DOHH2 (cell line): Measurements from ENCODE around the gene SMARCC1.

Source experiments
- H3F3A ChIP-seq: fragments of 200-600 bp; sonication (generic), shearing (Covaris generic); 2 replicates; pipeline ENCODE4 v1.6.0; 2016; ENCODE audit warnings: antibody characterized with exemption, mild to moderate bottlenecking; ENCODE audit not compliant: control insufficient read depth, insufficient read depth
- H3K27ac ChIP-seq: fragments of 200-600 bp; sonication (generic); 2 replicates; pipeline ENCODE4 v1.5.1; 2014; ENCODE audit warnings: low read depth, mild to moderate bottlenecking, low read length, moderate library complexity
- H3K27me3 ChIP-seq: fragments of 200-600 bp; sonication (generic); 2 replicates; pipeline ENCODE4 v1.6.1; 2014; ENCODE audit warnings: mild to moderate bottlenecking, low read length, mixed read lengths; ENCODE audit not compliant: control insufficient read depth
- H3K36me3 ChIP-seq: fragments of 200-600 bp; sonication (generic); 2 replicates; pipeline ENCODE4 v1.6.1; 2014; ENCODE audit warnings: mild to moderate bottlenecking, low read length, moderate library complexity, mixed read lengths; ENCODE audit not compliant: control insufficient read depth
- H3K4me1 ChIP-seq: fragments of 200-600 bp; sonication (generic); 2 replicates; pipeline ENCODE4 v1.6.1; 2014; ENCODE audit warnings: mild to moderate bottlenecking, low read length, mixed read lengths; ENCODE audit not compliant: control insufficient read depth
- H3K4me2 ChIP-seq: fragments of 200-600 bp; sonication (generic); 2 replicates; pipeline ENCODE4 v1.6.0; 2014; ENCODE audit warnings: mild to moderate bottlenecking, low read length, moderate library complexity
- H3K4me3 ChIP-seq: fragments of 200-600 bp; sonication (generic); 2 replicates; pipeline ENCODE4 v1.5.1; 2014; ENCODE audit warnings: mild to moderate bottlenecking, low read length, mixed read lengths
- H3K79me2 ChIP-seq: fragments of 200-600 bp; sonication (generic); 2 replicates; pipeline ENCODE4 v1.6.1; 2014; ENCODE audit warnings: mild to moderate bottlenecking, low read length, mixed read lengths; ENCODE audit not compliant: control insufficient read depth
- H3K9me2 ChIP-seq: fragments of 200-600 bp; sonication (generic); replicated peaks from 2 replicates; pipeline ENCODE4 v1.6.1; 2014; ENCODE audit warnings: mild to moderate bottlenecking, low read length, mixed read lengths; ENCODE audit not compliant: control insufficient read depth
- H3K9me3 ChIP-seq: fragments of 200-600 bp; sonication (generic); 2 replicates; pipeline ENCODE4 v1.6.1; 2014; ENCODE audit warnings: antibody characterized with exemption, low read length, mixed read lengths; ENCODE audit not compliant: control insufficient read depth, insufficient read depth
- H4K20me1 ChIP-seq: fragments of 200-600 bp; sonication (generic); 2 replicates; pipeline ENCODE4 v1.6.0; 2014; ENCODE audit warnings: low read depth, mild to moderate bottlenecking, antibody characterized with exemption, low read length, moderate library complexity; ENCODE audit not compliant: control insufficient read depth, insufficient read depth
- EZH2phosphoT487 ChIP-seq: fragments of 200-600 bp; sonication (generic); IDR thresholded peaks from 2 replicates; pipeline ENCODE4 v1.6.1; 2017; ENCODE audit warnings: borderline replicate concordance, mild to moderate bottlenecking, antibody characterized with exemption, low read length, moderate library complexity, mixed read lengths
- TF ChIP-seq, protein P1 (sequence below): fragments of 200-600 bp; sonication (generic); IDR thresholded peaks from one replicate; pipeline ENCODE4 v1.5.1; 2014; ENCODE audit warnings: antibody characterized with exemption, mild to moderate bottlenecking, low read depth, low read length; ENCODE audit not compliant: poor library complexity, severe bottlenecking

Gene SMARCC1

DNA sequence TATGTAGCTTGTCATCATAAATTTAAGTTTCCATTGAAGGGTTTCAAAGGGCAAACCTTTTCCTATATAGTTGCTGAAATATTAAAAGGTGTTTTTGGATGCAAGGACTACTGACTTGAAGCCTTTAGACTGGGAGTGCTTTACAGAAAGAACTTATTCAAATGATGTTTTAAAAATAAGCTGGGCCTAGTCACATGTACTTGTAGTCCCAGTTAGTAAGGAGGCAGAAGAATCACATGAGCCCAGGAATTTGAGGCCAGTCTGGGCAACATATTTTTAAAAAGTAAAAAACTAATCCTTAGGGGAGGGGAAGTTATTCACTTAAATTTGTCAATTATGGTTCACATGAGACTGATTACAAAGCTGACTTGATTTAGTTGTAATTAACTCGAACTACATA is 65.0 kb downstream of the SMARCC1 start:
- peaks cover 5% of the 10 kb centered on the region; the same call in 1 of the 2 replicates for H3F3A ChIP-seq
- no peaks in the 10 kb centered on the region for H4K20me1 ChIP-seq
- no peak overlapping the region for H3K4me2 ChIP-seq
- H3K36me3 ChIP-seq: peaks cover 83% of the 10 kb centered on the region
- TF ChIP-seq EZH2phosphoT487: no peak
- TF ChIP-seq, protein P1, sequence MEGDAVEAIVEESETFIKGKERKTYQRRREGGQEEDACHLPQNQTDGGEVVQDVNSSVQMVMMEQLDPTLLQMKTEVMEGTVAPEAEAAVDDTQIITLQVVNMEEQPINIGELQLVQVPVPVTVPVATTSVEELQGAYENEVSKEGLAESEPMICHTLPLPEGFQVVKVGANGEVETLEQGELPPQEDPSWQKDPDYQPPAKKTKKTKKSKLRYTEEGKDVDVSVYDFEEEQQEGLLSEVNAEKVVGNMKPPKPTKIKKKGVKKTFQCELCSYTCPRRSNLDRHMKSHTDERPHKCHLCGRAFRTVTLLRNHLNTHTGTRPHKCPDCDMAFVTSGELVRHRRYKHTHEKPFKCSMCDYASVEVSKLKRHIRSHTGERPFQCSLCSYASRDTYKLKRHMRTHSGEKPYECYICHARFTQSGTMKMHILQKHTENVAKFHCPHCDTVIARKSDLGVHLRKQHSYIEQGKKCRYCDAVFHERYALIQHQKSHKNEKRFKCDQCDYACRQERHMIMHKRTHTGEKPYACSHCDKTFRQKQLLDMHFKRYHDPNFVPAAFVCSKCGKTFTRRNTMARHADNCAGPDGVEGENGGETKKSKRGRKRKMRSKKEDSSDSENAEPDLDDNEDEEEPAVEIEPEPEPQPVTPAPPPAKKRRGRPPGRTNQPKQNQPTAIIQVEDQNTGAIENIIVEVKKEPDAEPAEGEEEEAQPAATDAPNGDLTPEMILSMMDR: no peak
- no peak overlapping the region for H3K27ac ChIP-seq
- no peaks in the 10 kb centered on the region for H3K27me3 ChIP-seq
- peaks cover 4% of the 10 kb centered on the region; the same call in 1 of the 2 replicates for H3K4me1 ChIP-seq
- H3K79me2 ChIP-seq: peaks cover 16% of the 10 kb centered on the region
- H3K9me3 ChIP-seq: no peaks in the 10 kb centered on the region
- no peak overlapping the region for H3K4me3 ChIP-seq
- no peaks in the 10 kb centered on the region for H3K9me2 ChIP-seq

DNA sequence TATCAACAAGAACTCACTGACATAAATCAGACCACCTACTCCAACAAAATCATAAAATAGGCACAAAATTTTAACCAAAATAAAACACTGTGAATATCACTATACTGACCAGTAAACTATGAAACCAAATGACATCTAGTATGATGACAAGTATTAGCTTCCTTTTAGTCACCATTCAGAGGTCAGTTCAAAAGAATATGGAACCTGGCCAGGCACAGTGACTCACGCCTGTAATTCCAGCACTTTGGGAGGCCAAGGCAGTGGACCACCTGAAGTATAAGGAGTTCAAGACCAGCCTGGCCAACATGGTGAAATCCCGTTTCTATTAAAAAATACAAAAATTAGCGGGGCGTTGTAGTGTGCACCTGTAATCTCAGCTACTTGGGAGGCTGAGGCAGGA is 65.8 kb downstream of the SMARCC1 start:
- Histone ChIP-seq H3K9me2 (no peaks in the 10 kb centered on the region), H3K4me1 (peaks cover 4% of the 10 kb centered on the region; the same call in 1 of the 2 replicates), H3K9me3 (no peaks in the 10 kb centered on the region), H3K36me3 (peaks cover 84% of the 10 kb centered on the region), H3K4me3 (no peak overlapping the region), H3K27ac (no peak overlapping the region), H4K20me1 (no peaks in the 10 kb centered on the region), H3K79me2 (peaks cover 16% of the 10 kb centered on the region), H3K27me3 (no peaks in the 10 kb centered on the region), H3K4me2 (no peak overlapping the region), H3F3A (0 out of 2 replicates have a peak, but pooled peaks cover 2% of the 10 kb centered on the region)
- TF ChIP-seq EZH2phosphoT487: no peak
- TF ChIP-seq, protein P1: no peak

DNA sequence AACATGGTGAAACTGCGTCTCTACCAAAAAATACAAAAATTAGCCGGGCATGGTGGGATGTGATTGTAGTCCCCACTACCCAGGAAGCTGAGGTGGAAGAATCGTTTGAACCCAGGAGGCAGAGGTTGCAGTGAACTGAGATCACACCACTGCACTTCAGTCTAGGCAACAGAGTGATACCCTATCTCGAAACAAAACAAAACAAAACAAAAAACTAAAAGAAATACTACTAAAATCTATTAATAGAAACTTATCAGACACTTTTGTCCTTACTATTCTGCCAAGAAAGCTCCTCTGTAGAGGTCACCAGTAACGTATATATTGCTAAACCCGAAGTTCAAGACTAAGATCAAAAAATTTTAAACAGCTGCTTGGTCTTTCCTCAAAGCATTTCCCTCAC is 67.1 kb downstream of the SMARCC1 start:
- Histone ChIP-seq H3K9me3 (no peaks in the 10 kb centered on the region), H3K4me3 (no peak overlapping the region), H3K9me2 (no peaks in the 10 kb centered on the region), H3K4me2 (no peak overlapping the region), H3K4me1 (peaks cover 4% of the 10 kb centered on the region; the same call in 1 of the 2 replicates), H3K27ac (no peak overlapping the region), H3K79me2 (peaks cover 16% of the 10 kb centered on the region), H3K27me3 (no peaks in the 10 kb centered on the region), H3K36me3 (peaks cover 84% of the 10 kb centered on the region), H4K20me1 (no peaks in the 10 kb centered on the region), H3F3A (0 out of 2 replicates have a peak, but pooled peaks cover 2% of the 10 kb centered on the region)
- TF ChIP-seq, protein P1: no peak
- no peak for TF ChIP-seq EZH2phosphoT487

DNA sequence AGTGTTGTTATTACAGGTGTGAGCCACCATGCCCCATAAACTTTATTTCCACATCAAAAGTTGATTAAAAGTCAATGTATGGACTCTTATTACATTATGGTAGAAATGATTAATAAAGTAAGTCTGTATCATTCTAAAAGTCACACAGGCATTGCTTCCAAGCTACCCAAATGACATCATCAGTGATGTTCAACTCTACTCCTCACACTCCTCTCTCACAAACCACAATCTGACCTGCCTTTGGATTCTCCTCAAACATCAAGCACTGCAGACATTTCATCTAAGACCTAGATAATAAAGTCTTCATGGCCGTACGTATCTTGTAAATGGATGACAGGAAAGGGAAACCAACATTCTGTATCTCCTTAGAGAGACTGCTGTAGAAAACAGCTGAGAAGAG is 68.0 kb downstream of the SMARCC1 start:
- H3K27ac ChIP-seq: no peak overlapping the region
- H3K36me3 ChIP-seq: peaks cover 84% of the 10 kb centered on the region
- H3F3A ChIP-seq: 0 out of 2 replicates have a peak, but pooled peaks cover 2% of the 10 kb centered on the region
- H3K79me2 ChIP-seq: peaks cover 16% of the 10 kb centered on the region
- H3K4me2 ChIP-seq: no peak overlapping the region
- no peaks in the 10 kb centered on the region for H3K9me3 ChIP-seq
- no peaks in the 10 kb centered on the region for H3K27me3 ChIP-seq
- peaks cover 4% of the 10 kb centered on the region; the same call in 1 of the 2 replicates for H3K4me1 ChIP-seq
- TF ChIP-seq EZH2phosphoT487: no peak
- TF ChIP-seq, protein P1: no peak
- no peak overlapping the region for H3K4me3 ChIP-seq
- H3K9me2 ChIP-seq: no peaks in the 10 kb centered on the region
- no peaks in the 10 kb centered on the region for H4K20me1 ChIP-seq
